Neural progenitor cell (in vitro differentiated cells): ENCODE results near the gene TBC1D14.

Source experiments
- CTCF ChIP-seq: fragments of 200-600 bp; sonication (generic); IDR thresholded peaks from 2 replicates; pipeline ENCODE4 v1.5.1; 2017; ENCODE audit warnings: antibody characterized with exemption, mild to moderate bottlenecking
- EZH2 ChIP-seq: fragments of 200-600 bp; sonication (generic); IDR thresholded peaks from 2 replicates; pipeline ENCODE4 v1.6.1; 2017; ENCODE audit warnings: antibody characterized with exemption, mild to moderate bottlenecking, moderate library complexity

GRCh38 chr4:7051905-7052304 lies 142.3 kb downstream of the TBC1D14 start:
- TF ChIP-seq CTCF (no peak), EZH2 (no peak)
